GM12891 (cell line): ENCODE measurements around the gene SLBP.

Experiments used
- POLR2A ChIP-seq: IDR thresholded peaks from 2 replicates; pipeline ENCODE4 v1.6.1; 2011; ENCODE audit warnings: low read depth, low read length, control low read depth
- POLR2AphosphoS5 ChIP-seq: IDR thresholded peaks from 2 replicates; pipeline ENCODE4 v1.6.1; 2011; ENCODE audit warnings: low read depth, low read length, control low read depth
- TAF1 ChIP-seq: IDR thresholded peaks from 2 replicates; pipeline ENCODE4 v1.6.1; 2011; ENCODE audit warnings: low read depth, low read length, control low read depth

DNA sequence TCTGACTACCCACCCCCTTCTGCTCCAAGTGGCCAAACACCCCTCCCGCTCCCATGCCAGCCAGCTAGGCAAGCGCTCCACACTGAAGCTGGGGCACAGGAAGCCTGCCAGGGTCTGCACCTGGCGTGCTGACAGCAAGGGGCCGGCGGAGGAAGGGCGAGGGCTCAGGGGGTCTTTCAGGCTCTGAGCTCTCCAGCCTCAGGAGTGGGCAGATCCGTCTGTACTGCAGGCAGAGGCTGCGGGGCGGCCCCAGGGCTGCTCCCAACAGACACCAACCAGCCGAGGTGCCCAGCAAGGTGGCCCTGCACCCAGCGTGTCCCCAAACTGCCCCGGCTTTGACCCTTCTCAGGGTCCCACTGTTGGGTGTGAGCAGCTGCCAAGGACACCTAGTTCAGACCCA lies 42.8 kb downstream of the SLBP start:
- TF ChIP-seq POLR2AphosphoS5 (no peak), TAF1 (no peak), POLR2A (no peak)
